ENCODE results near the gene ZNF784.

ZNF784 gene

GRCh38 chr19:55603581-55604292 lies 20.6 kb downstream of the ZNF784 start:
- no peak for DNase-seq (ENCODE audit: low read depth in 1 of 2, low spot score in 1 of 2)

GRCh38 chr19:55603115-55603514 lies 21.3 kb downstream of the ZNF784 start:
- DNase-seq (ENCODE audit: low read depth in 1 of 2, low spot score in 1 of 2) = no peak

GRCh38 chr19:55602104-55603001 lies 22.0 kb downstream of the ZNF784 start:
- no peak for DNase-seq (ENCODE audit: low read depth in 1 of 2, low spot score in 1 of 2)

- DNase-seq (ENCODE audit: low read depth in 1 of 2, low spot score in 1 of 2) = no peak
These were observed 23.3 kb downstream of the ZNF784 start for GRCh38 chr19:55601084-55601483.

GRCh38 chr19:55600662-55601028 lies 23.7 kb downstream of the ZNF784 start:
- no peak for DNase-seq (ENCODE audit: low read depth in 1 of 2, low spot score in 1 of 2)

- peak; percentile 70 to 76 for DNase-seq (ENCODE audit: low read depth in 1 of 2, low spot score in 1 of 2)
These were observed 24.3 kb downstream of the ZNF784 start, which contains the start of gene ZNF524 for GRCh38 chr19:55599842-55600661. TSS of gene ZNF524 (plus strand) at chr19:55600288. CDS start at chr19:55602113, 1,825 bp downstream.

GRCh38 chr19:55599468-55599841 lies 24.9 kb downstream of the ZNF784 start, which contains the start of gene FIZ1:
TSS of gene FIZ1 (minus strand) at chr19:55599517. CDS start at chr19:55597865, 1,652 bp downstream.
- peak; percentile 93 to 97 for DNase-seq (ENCODE audit: low read depth in 1 of 2, low spot score in 1 of 2)

GRCh38 chr19:55598719-55599467 lies 25.5 kb downstream of the ZNF784 start:
- peak; percentile 91 to 96 for DNase-seq (ENCODE audit: low read depth in 1 of 2, low spot score in 1 of 2)

GRCh38 chr19:55598034-55598433 lies 26.3 kb downstream of the ZNF784 start:
- DNase-seq (ENCODE audit: low read depth in 1 of 2, low spot score in 1 of 2) = no peak

- no peak for DNase-seq (ENCODE audit: low read depth in 1 of 2, low spot score in 1 of 2)
These were observed 26.9 kb downstream of the ZNF784 start for GRCh38 chr19:55597501-55597921.

- DNase-seq (ENCODE audit: low read depth in 1 of 2, low spot score in 1 of 2) = no peak
These were observed 28.1 kb downstream of the ZNF784 start for GRCh38 chr19:55596304-55596703.

- DNase-seq (ENCODE audit: low read depth in 1 of 2, low spot score in 1 of 2) = no peak
These were observed 29.3 kb downstream of the ZNF784 start for GRCh38 chr19:55594996-55595545.

- DNase-seq (ENCODE audit: low read depth in 1 of 2, low spot score in 1 of 2) = no peak
These were observed 31.1 kb downstream of the ZNF784 start for GRCh38 chr19:55593096-55593772.

GRCh38 chr19:55592391-55593090 lies 31.8 kb downstream of the ZNF784 start:
- no peak for DNase-seq (ENCODE audit: low read depth in 1 of 2, low spot score in 1 of 2)

GRCh38 chr19:55591555-55591954 lies 32.8 kb downstream of the ZNF784 start:
- no peak for DNase-seq (ENCODE audit: low read depth in 1 of 2, low spot score in 1 of 2)

GRCh38 chr19:55590617-55591016 lies 33.7 kb downstream of the ZNF784 start:
- DNase-seq (ENCODE audit: low read depth in 1 of 2, low spot score in 1 of 2) = no peak

- DNase-seq (ENCODE audit: low read depth in 1 of 2, low spot score in 1 of 2) = no peak
These were observed 34.3 kb downstream of the ZNF784 start for GRCh38 chr19:55590109-55590508.

- no peak for DNase-seq (ENCODE audit: low read depth in 1 of 2, low spot score in 1 of 2)
These were observed 35.6 kb downstream of the ZNF784 start for GRCh38 chr19:55588738-55589137.
